ENCODE data around the gene KCNH1. TPM values are rescaled to one million over a fixed set of nuclear protein-coding genes. Genes with fewer than 3 reads are reported as not detected.

The KCNH1 gene
- total and polyA plus RNA-seq, 2 of the 4 experiments (the other 2 are of a cell fraction) = 0.27 to 0.54 TPM

- Histone ChIP-seq H3K9ac (ENCODE audit: low read depth, low read length) (no peak overlapping the region), H2AK5ac (ENCODE audit: low read depth, low read length) (no peak overlapping the region), H3K4me3 (ENCODE audit: insufficient read depth, low read depth, low read length) (no peak overlapping the region), H4K8ac (ENCODE audit: low read depth in 2 of 2, low read length in 2 of 2) (no peak overlapping the region), H3K4me1 (ENCODE audit: control insufficient read depth, insufficient read depth, low read length) (peaks cover 3% of the 10 kb centered on the region; the same call in 1 of the 2 replicates), H2BK5ac (ENCODE audit: low read depth, low read length, poor library complexity, severe bottlenecking) (no peak overlapping the region), H3K14ac (replicated peaks; ENCODE audit: low read depth, low read length) (no peak overlapping the region), H3K9me3 (ENCODE audit: control insufficient read depth, insufficient read depth, low read length) (no peaks in the 10 kb centered on the region), H3K36me3 (ENCODE audit: control insufficient read depth, insufficient read depth, low read length) (no peaks in the 10 kb centered on the region), H4K20me1 (ENCODE audit: insufficient read depth, low read length) (no peaks in the 10 kb centered on the region), H3K4ac (ENCODE audit: low read depth, low read length) (no peak overlapping the region), H4K5ac (ENCODE audit: low read depth, low read length) (no peak overlapping the region), H3K56ac (ENCODE audit: extremely low read depth, insufficient read depth, low read length) (no peak overlapping the region), H2BK120ac (ENCODE audit: low read depth, low read length) (0 out of 2 replicates have a peak overlapping the region, but pooled peaks have one; percentile 8), H4K91ac (ENCODE audit: insufficient read depth, low read depth, low read length) (no peak overlapping the region; the same call in 1 of the 2 replicates), H3K27ac (ENCODE audit: insufficient read depth, low read length) (no peak overlapping the region), H3K27me3 (ENCODE audit: control insufficient read depth, insufficient read depth, low read length) (no peaks in the 10 kb centered on the region), H2AFZ (replicated peaks; ENCODE audit: low read length, poor library complexity) (no peak overlapping the region), H3K23ac (ENCODE audit: low read depth, low read length) (no peak overlapping the region), H3K9me1 (ENCODE audit: insufficient read depth, low read length) (0 out of 2 replicates have a peak, but pooled peaks cover 2% of the 10 kb centered on the region), H2BK15ac (ENCODE audit: low read depth, low read length) (no peak overlapping the region), H2AK9ac (replicated peaks; ENCODE audit: low read depth, low read length, poor library complexity) (no peak overlapping the region), H3K18ac (ENCODE audit: low read depth, low read length) (no peak overlapping the region), H2BK20ac (ENCODE audit: low read depth, low read length) (peak overlapping the region; percentile 79), H3K4me2 (ENCODE audit: low read depth, low read length) (no peak overlapping the region), H3K79me1 (ENCODE audit: low read depth in 1 of 2, low read length in 2 of 2) (no peaks in the 10 kb centered on the region)
- intact Hi-C loops (cut with micrococcal nuclease) = no loop called here
- WGBS, 2 experiments (ENCODE audit: extremely low coverage in 2 of 2, insufficient read length in 1 of 2) = no CpG with 5 or more reads among the region's 7 CpGs
- BruUV-seq (replicated peaks) = no TSS peak
- no peak for ATAC-seq (ENCODE audit: low read depth)
- peak; percentile 12 for DNase-seq
- POLR2A ChIA-PET (ENCODE audit: unreplicated experiment) = no interaction called here
- CTCF ChIA-PET = interaction anchor here (0.6 kb wide), 1 partner anchor 239 kb away, joined by 5 read pairs; no protein-coding TSS in a partner anchor
- no peak for TF ChIP-seq SMC3 (IDR thresholded peaks at IDR 0.05; ENCODE audit: low read depth, low read length)
- no peak for TF ChIP-seq POLR2A (IDR thresholded peaks at IDR 0.05; ENCODE audit: low read depth, low read length)
- TF ChIP-seq MXI1 (IDR thresholded peaks at IDR 0.05; ENCODE audit: borderline replicate concordance, low read depth, low read length) = no peak
- no peak for TF ChIP-seq BHLHE40 (IDR thresholded peaks at IDR 0.05; ENCODE audit: low read depth, low read length)
- TF ChIP-seq MAFK (IDR thresholded peaks at IDR 0.05; ENCODE audit: low read depth, low read length) = no peak
- no peak for TF ChIP-seq RFX5 (IDR thresholded peaks at IDR 0.05; ENCODE audit: low read depth, low read length)
- TF ChIP-seq NFE2L2 (IDR thresholded peaks at IDR 0.05; ENCODE audit: low read depth, low read length) = no peak
- no peak for TF ChIP-seq RCOR1 (IDR thresholded peaks at IDR 0.05; ENCODE audit: insufficient replicate concordance, low read length)
- no peak for TF ChIP-seq RAD21 (IDR thresholded peaks at IDR 0.05; ENCODE audit: low read length)
- TF ChIP-seq CEBPB (IDR thresholded peaks at IDR 0.05; ENCODE audit: low read depth, low read length) = no peak
- no peak for TF ChIP-seq MAZ (IDR thresholded peaks at IDR 0.05; ENCODE audit: borderline replicate concordance, low read depth, low read length)
- dilution Hi-C loops (cut with HindIII; ENCODE audit: low sequenced_read_pairs, unreplicated experiment) = no loop called here
- in situ Hi-C loops (cut with MboI; ENCODE audit: low sequenced_read_pairs) = no loop called here
Observed at GRCh38 chr1:210687582-210688279, 446.2 kb downstream of the KCNH1 start.
